Measurements from ENCODE around the gene KDELR3.

DNA sequence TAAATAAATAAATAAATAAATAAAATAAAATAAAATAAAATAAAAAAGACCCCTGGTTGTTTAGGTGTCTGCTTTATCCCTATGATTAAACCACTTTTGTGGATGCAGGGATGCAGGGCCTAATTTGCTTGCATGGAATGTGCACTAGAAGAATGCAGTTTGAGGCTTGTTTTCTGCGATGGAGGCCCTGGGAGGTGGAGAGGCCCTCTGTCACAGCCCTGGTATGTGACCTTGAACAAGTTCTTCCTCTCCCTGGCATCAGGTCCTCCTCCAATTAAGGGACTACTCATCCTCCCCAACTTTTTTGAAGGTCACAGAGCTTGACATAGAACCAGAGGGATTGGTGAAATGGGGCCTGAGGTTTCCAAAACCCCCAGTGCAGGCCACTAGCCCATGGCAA lies 35.6 kb upstream of the KDELR3 start:
- TF ChIP-seq POLR2A (IDR thresholded peaks at IDR 0.05), result no peak
- TF ChIP-seq, protein P1, sequence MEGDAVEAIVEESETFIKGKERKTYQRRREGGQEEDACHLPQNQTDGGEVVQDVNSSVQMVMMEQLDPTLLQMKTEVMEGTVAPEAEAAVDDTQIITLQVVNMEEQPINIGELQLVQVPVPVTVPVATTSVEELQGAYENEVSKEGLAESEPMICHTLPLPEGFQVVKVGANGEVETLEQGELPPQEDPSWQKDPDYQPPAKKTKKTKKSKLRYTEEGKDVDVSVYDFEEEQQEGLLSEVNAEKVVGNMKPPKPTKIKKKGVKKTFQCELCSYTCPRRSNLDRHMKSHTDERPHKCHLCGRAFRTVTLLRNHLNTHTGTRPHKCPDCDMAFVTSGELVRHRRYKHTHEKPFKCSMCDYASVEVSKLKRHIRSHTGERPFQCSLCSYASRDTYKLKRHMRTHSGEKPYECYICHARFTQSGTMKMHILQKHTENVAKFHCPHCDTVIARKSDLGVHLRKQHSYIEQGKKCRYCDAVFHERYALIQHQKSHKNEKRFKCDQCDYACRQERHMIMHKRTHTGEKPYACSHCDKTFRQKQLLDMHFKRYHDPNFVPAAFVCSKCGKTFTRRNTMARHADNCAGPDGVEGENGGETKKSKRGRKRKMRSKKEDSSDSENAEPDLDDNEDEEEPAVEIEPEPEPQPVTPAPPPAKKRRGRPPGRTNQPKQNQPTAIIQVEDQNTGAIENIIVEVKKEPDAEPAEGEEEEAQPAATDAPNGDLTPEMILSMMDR (IDR thresholded peaks at IDR 0.05), result no peak
